Activated naive CD4-positive, alpha-beta T cell treated with anti-CD3 and anti-CD28 coated beads for 36 hours (primary cell): ENCODE data around the gene LAG3. TPM values are rescaled to one million over a fixed set of nuclear protein-coding genes. Genes with fewer than 3 reads are reported as not detected.

Experiments
- CTCF ChIA-PET: fragments of 350-600 bp; sonication (Branson Sonifier 250); formaldehyde crosslinking; loops from one replicate; lab custom pipeline; 2021; ENCODE audit warnings: antibody characterized with exemption; lab: Charles Lee
- DNase-seq: peaks from one replicate; pipeline ENCODE4 v3.0.0-alpha.2; 2020
- H3K27ac Mint-ChIP-seq: one replicate; pipeline ENCODE4 v1.8.0; 2021; ENCODE audit warnings: mild to moderate bottlenecking, mixed read lengths
- H3K27me3 Mint-ChIP-seq: one replicate; pipeline ENCODE4 v1.8.0; 2021; ENCODE audit warnings: low read depth, mixed read lengths
- H3K36me3 Mint-ChIP-seq: one replicate; pipeline ENCODE4 v1.8.0; 2021; ENCODE audit warnings: low read depth, mixed read lengths
- H3K4me1 Mint-ChIP-seq: one replicate; pipeline ENCODE4 v1.8.0; 2021; ENCODE audit warnings: low read depth, mixed read lengths
- H3K4me3 Mint-ChIP-seq: one replicate; pipeline ENCODE4 v1.8.0; 2021; ENCODE audit warnings: mild to moderate bottlenecking, moderate library complexity, mixed read lengths
- H3K9me3 Mint-ChIP-seq: one replicate; pipeline ENCODE4 v1.8.0; 2021; ENCODE audit warnings: mixed read lengths
- intact Hi-C: fragments of 100-400 bp; cut with micrococcal nuclease; formaldehyde crosslinking; loops from one replicate; pipeline ENCODE4 v1.15.1; 2023
- total RNA-seq, 2 experiments: library from RNA; stranded (reverse); gene quantifications; one replicate each; pipeline ENCODE4 v1.2.3, GENCODE V29; 2021

LAG3 gene
- total RNA-seq, 2 experiments from 2014 or later: 22.8 to 25.1 TPM

DNA sequence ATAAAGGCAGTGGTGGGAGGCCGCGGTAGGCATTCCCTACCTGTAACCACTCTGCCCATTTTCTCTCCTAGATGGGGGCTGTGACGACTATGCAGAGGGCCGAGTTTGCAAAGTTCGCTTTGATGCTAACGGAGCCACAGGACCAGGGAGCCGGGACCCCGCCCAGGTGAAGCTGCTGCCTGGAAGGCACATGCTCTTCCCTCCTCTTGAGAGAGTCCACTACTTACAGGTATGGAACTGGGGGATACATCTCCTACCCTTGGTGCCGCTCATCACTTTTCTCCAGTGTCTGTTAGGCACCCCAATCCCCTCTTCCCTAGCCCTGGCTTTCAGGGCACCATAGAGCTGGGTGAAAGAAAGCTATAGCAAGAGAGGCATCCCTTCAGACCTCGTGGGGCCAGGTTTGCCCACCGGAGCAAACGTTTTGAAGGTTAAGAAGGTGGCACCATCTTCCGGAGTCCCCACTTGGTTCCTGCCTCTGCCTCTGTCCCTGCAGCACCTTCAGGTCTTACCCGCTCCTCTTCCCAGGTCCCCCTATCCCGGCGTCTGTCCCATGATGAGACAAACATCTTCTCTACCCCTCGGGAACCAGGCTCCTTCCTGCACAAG, 53.9 kb downstream of the LAG3 start:
- no peak for DNase-seq
- intact Hi-C loops: loop anchor here (2.0 to 5.0 kb wide), 3 partner anchors 47 to 259 kb away; partner anchors contain the start of genes NOP2, PTMS and SPSB2
- Mint-ChIP-seq H3K4me3 (no peak overlapping the region), H3K27ac (no peak overlapping the region), H3K27me3 (peaks cover 19% of the 10 kb centered on the region), H3K36me3 (no peaks in the 10 kb centered on the region), H3K9me3 (no peaks in the 10 kb centered on the region), H3K4me1 (peaks cover 22% of the 10 kb centered on the region)
- CTCF ChIA-PET: interaction anchor here (0.6 to 11.7 kb wide), 24 partner anchors 9 to 363 kb away, joined by 3 to 166 read pairs (median 6); partner anchors contain the start of genes CD4, CDCA3, COPS7A and LAG3

GRCh38 chr12:6826734-6827436, 54.6 kb downstream of the LAG3 start:
- Mint-ChIP-seq H3K36me3 (no peaks in the 10 kb centered on the region), H3K27me3 (peaks cover 19% of the 10 kb centered on the region), H3K9me3 (no peaks in the 10 kb centered on the region), H3K4me1 (peaks cover 20% of the 10 kb centered on the region), H3K27ac (no peak overlapping the region), H3K4me3 (peak overlapping the region; percentile 33)
- intact Hi-C loops: loop anchor here (2.0 to 5.0 kb wide), 3 partner anchors 46 to 260 kb away; partner anchors contain the start of genes NOP2, PTMS and SPSB2
- DNase-seq: no peak
- CTCF ChIA-PET: interaction anchor here (0.6 to 11.7 kb wide), 16 partner anchors 9 to 257 kb away, joined by 3 to 166 read pairs (median 12); partner anchors contain the start of genes CD4, CDCA3, COPS7A and MLF2

DNA sequence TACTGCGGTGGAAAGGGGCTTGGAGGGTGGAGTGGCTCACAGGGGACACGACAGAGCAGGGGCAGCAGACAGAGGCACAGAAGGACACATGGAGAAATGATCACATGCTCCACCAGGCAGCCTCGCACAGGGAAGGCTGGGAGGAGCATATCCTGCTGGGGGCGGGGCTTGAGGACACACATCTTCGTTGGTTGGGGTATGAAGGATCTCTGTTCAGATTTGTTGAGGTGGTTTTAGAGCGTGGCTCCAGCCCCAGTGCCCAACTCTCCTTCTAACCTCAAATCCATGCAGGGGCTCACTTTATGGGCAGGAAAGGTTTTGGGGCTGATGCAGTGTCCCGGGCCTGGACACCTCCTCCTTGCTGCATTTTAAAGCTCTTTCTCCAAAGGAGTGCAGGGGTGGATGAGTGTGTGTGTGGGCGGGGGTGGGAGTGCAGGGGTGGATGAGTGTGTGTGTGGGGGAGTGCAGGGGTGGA, 55.2 kb downstream of the LAG3 start:
- Mint-ChIP-seq H3K27me3 (peaks cover 19% of the 10 kb centered on the region), H3K9me3 (no peaks in the 10 kb centered on the region), H3K4me1 (peaks cover 17% of the 10 kb centered on the region), H3K27ac (no peak overlapping the region), H3K36me3 (no peaks in the 10 kb centered on the region), H3K4me3 (peak overlapping the region; percentile 33)
- intact Hi-C loops: loop anchor here (2.0 to 5.0 kb wide), 3 partner anchors 45 to 260 kb away; partner anchors contain the start of genes NOP2, PTMS and SPSB2
- CTCF ChIA-PET: interaction anchor here (1.0 to 11.7 kb wide), 4 partner anchors 35 to 225 kb away, joined by 3 to 166 read pairs (median 21); partner anchors contain the start of genes CD4 and MLF2
- peak; percentile 77 for DNase-seq

Other genes starting within 250 kb of the LAG3 start
- 1,000 to 10,000 TPM; 6,537 to 6,787 TPM for gene GAPDH, start 238.0 kb upstream of the LAG3 start, total RNA-seq
- gene IFFO1, start 216.5 kb upstream of the LAG3 start, total RNA-seq: 1 to 10 TPM; 8.0 to 9.0 TPM
- 10 to 100 TPM; 61.3 to 62.9 TPM for gene NOP2, start 204.2 kb upstream of the LAG3 start, total RNA-seq
- 100 to 1,000 TPM; 232 to 245 TPM for gene CHD4, start 165.1 kb upstream of the LAG3 start, total RNA-seq
- gene LPAR5, start 136.6 kb upstream of the LAG3 start, total RNA-seq: 1 to 10 TPM; 1.7 to 2.2 TPM
- gene ACRBP, start 125.1 kb upstream of the LAG3 start, total RNA-seq: 1 to 10 TPM; 2.3 to 2.4 TPM
- 10 to 100 TPM; 17.3 to 17.8 TPM for gene ING4, start 109.4 kb upstream of the LAG3 start, total RNA-seq
- gene ZNF384, start 83.1 kb upstream of the LAG3 start, total RNA-seq: 10 to 100 TPM; 52.6 to 56.6 TPM
- under 1 TPM; 0.21 to 0.27 TPM for gene PIANP, start 71.7 kb upstream of the LAG3 start, total RNA-seq
- gene COPS7A, start 48.5 kb upstream of the LAG3 start, total RNA-seq: 10 to 100 TPM; 43.0 to 47.8 TPM
- 100 to 1,000 TPM; 140 to 143 TPM for gene MLF2, start 19.4 kb upstream of the LAG3 start, total RNA-seq
- 10 to 100 TPM; 35.1 to 44.2 TPM for gene PTMS, start 6.2 kb upstream of the LAG3 start, total RNA-seq
- gene CD4, start 17.0 kb downstream of the LAG3 start, total RNA-seq: 100 to 1,000 TPM; 155 to 161 TPM
- gene GPR162, start 49.3 kb downstream of the LAG3 start, total RNA-seq: under 1 TPM in 1 of 2 experiments, not detected in 1; 0.24 TPM
- gene P3H3, start 55.9 kb downstream of the LAG3 start, total RNA-seq: 1 to 10 TPM; 1.9 to 2.0 TPM
- under 1 TPM; 0.48 to 0.54 TPM for gene GNB3, start 68.4 kb downstream of the LAG3 start, total RNA-seq
- 100 to 1,000 TPM; 106 to 108 TPM for gene CDCA3, start 78.8 kb downstream of the LAG3 start, total RNA-seq
- gene USP5, start 79.6 kb downstream of the LAG3 start, total RNA-seq: 100 to 1,000 TPM; 115 to 123 TPM
- 1,000 to 10,000 TPM; 1,222 to 1,282 TPM for gene TPI1, start 95.0 kb downstream of the LAG3 start, total RNA-seq
- gene SPSB2, start 100.8 kb downstream of the LAG3 start, total RNA-seq: 1 to 10 TPM; 2.6 to 2.8 TPM
- gene LRRC23, start 132.3 kb downstream of the LAG3 start, total RNA-seq: 1 to 10 TPM; 6.3 to 6.4 TPM
- 100 to 1,000 TPM; 128 to 131 TPM for gene ENO2, start 142.1 kb downstream of the LAG3 start, total RNA-seq
- gene ATN1, start 155.4 kb downstream of the LAG3 start, total RNA-seq: 10 to 100 TPM; 20.1 to 22.2 TPM
- not detected for gene RNU7-1, start 171.3 kb downstream of the LAG3 start, total RNA-seq
- 100 to 1,000 TPM; 242 to 245 TPM for gene C12orf57, start 171.5 kb downstream of the LAG3 start, total RNA-seq
- gene PTPN6, start 178.8 kb downstream of the LAG3 start, total RNA-seq: 100 to 1,000 TPM; 334 to 348 TPM
- 100 to 1,000 TPM; 389 to 392 TPM for gene PHB2, start 198.1 kb downstream of the LAG3 start, total RNA-seq
- 10 to 100 TPM; 89.1 to 91.9 TPM for gene EMG1, start 198.4 kb downstream of the LAG3 start, total RNA-seq
- 10 to 100 TPM; 22.7 to 27.2 TPM for gene LPCAT3, start 246.0 kb downstream of the LAG3 start, total RNA-seq